Adrenal gland (tissue), 5 donors: ENCODE data around the gene SLC4A7.

Experiments
- POLR2A ChIP-seq, 2 donors: fragments of 450-650 bp; IDR thresholded peaks; one replicate each; pipeline ENCODE4 v1.6.1; 2017; ENCODE audit warnings: antibody characterized with exemption in 2 of 2, mild to moderate bottlenecking in 2 of 2, moderate library complexity in 1 of 2
- TF ChIP-seq, protein P1 (sequence below), 6 experiments: fragments of 450-650 bp in 4 of 6; fragments of 200-600 bp in 2 of 6; sonication (generic) in 1 of 6; IDR thresholded peaks; 1 replicate in 5 of 6; 2 replicates in 1 of 6; pipeline versions ENCODE4 v1.5.1 to v1.8.0; 2016 to 2021; ENCODE audit warnings: antibody characterized with exemption in 6 of 6, mild to moderate bottlenecking in 2 of 6, moderate library complexity in 1 of 6
- donor health status: DM: no; HTN: no; CAD: no.

DNA sequence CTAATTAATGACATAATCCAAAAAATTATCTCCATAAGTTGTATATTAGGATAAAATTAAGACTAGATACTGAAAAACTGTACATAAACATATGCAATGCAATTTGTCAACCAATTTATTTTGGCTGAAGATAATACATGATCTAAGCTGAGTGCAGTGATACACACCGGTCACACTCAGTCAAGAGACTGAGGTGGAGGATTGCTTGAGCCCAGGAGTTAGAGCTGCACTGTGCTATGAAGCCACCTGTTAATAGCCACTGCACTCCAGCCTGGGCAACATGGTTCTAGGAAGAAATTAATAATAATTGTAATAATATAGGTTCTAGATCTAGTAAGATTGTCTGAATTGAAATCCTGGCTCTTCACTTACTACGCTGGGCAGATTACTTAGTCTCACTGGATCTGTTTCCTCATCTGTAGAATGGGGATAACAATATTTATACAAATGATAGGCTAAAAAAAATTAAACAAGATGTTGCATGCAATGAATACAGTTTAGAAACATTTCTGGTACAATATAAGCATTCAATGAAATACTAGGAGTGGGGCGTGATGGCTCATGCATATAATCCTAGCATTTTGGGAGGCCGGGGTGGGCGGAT, 15.8 kb downstream of the SLC4A7 start:
- no peak for TF ChIP-seq POLR2A (IDR thresholded peaks at IDR 0.05)
- TF ChIP-seq, protein P1, sequence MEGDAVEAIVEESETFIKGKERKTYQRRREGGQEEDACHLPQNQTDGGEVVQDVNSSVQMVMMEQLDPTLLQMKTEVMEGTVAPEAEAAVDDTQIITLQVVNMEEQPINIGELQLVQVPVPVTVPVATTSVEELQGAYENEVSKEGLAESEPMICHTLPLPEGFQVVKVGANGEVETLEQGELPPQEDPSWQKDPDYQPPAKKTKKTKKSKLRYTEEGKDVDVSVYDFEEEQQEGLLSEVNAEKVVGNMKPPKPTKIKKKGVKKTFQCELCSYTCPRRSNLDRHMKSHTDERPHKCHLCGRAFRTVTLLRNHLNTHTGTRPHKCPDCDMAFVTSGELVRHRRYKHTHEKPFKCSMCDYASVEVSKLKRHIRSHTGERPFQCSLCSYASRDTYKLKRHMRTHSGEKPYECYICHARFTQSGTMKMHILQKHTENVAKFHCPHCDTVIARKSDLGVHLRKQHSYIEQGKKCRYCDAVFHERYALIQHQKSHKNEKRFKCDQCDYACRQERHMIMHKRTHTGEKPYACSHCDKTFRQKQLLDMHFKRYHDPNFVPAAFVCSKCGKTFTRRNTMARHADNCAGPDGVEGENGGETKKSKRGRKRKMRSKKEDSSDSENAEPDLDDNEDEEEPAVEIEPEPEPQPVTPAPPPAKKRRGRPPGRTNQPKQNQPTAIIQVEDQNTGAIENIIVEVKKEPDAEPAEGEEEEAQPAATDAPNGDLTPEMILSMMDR (IDR thresholded peaks at IDR 0.05) = no peak
